Stimulated activated CD4-positive, alpha-beta T cell treated with anti-CD3 and anti-CD28 coated beads, Interleukin-2, amount 100 ng/mL, for 24 hours (primary cell): ENCODE measurements around the gene ITGB3BP.
"Not testable (repeated sequence)": the region's sequence is repeated elsewhere in the genome, so short reads cannot be mapped to it uniquely, and the experiment has no call there.

Source experiments
- DNase-seq, 2 donors: peaks; one replicate each; pipeline ENCODE4 v3.0.0-alpha.2; 2020

ITGB3BP gene

GRCh38 chr1:63501256-63501655 lies 21.8 kb downstream of the ITGB3BP start:
- DNase-seq: no peak

- no peak for DNase-seq
Observed at GRCh38 chr1:63498106-63498505, 24.9 kb downstream of the ITGB3BP start.

GRCh38 chr1:63497577-63497976 lies 25.4 kb downstream of the ITGB3BP start:
- DNase-seq: no peak

- no peak for DNase-seq
Observed at GRCh38 chr1:63487336-63488065, 35.5 kb downstream of the ITGB3BP start.

- no peak for DNase-seq
Observed at GRCh38 chr1:63486629-63487028, 36.4 kb downstream of the ITGB3BP start.

GRCh38 chr1:63480057-63480456 lies 43.0 kb downstream of the ITGB3BP start:
- DNase-seq: no peak

GRCh38 chr1:63475761-63476160 lies 47.3 kb downstream of the ITGB3BP start:
- no peak for DNase-seq

- not testable (repeated sequence) for DNase-seq
Observed at GRCh38 chr1:63468683-63469082, 54.3 kb downstream of the ITGB3BP start.

GRCh38 chr1:63466759-63467158 lies 56.3 kb downstream of the ITGB3BP start:
- no peak for DNase-seq

GRCh38 chr1:63466181-63466580 lies 56.8 kb downstream of the ITGB3BP start:
- no peak for DNase-seq

GRCh38 chr1:63463248-63463647 lies 59.8 kb downstream of the ITGB3BP start:
- DNase-seq: no peak

GRCh38 chr1:63461661-63462230 lies 61.3 kb downstream of the ITGB3BP start:
- DNase-seq: no peak

- DNase-seq: no peak
Observed at GRCh38 chr1:63458750-63459149, 64.3 kb downstream of the ITGB3BP start.

- DNase-seq: no peak
Observed at GRCh38 chr1:63454269-63454668, 68.8 kb downstream of the ITGB3BP start.

GRCh38 chr1:63453232-63453631 lies 69.8 kb downstream of the ITGB3BP start:
- DNase-seq: no peak

- DNase-seq: no peak
Observed at GRCh38 chr1:63450416-63450815, 72.6 kb downstream of the ITGB3BP start.

- DNase-seq: no peak
Observed at GRCh38 chr1:63448731-63449246, 74.2 kb downstream of the ITGB3BP start.

GRCh38 chr1:63442141-63442475 lies 80.9 kb downstream of the ITGB3BP start:
- no peak for DNase-seq

- DNase-seq: no peak
Observed at GRCh38 chr1:63435161-63435560, 87.9 kb downstream of the ITGB3BP start.

- DNase-seq: no peak
Observed at GRCh38 chr1:63429281-63429680, 93.7 kb downstream of the ITGB3BP start.

- no peak for DNase-seq
Observed at GRCh38 chr1:63428815-63429214, 94.2 kb downstream of the ITGB3BP start.

- no peak for DNase-seq
Observed at GRCh38 chr1:63423649-63424048, 99.4 kb downstream of the ITGB3BP start.

- not testable (repeated sequence) for DNase-seq
Observed at GRCh38 chr1:63420746-63421145, 102.3 kb downstream of the ITGB3BP start.

- DNase-seq: no peak
Observed at GRCh38 chr1:63418101-63418500, 104.9 kb downstream of the ITGB3BP start.
